RWPE1 (cell line): ENCODE measurements around the gene KLHL20.
"Not testable (repeated sequence)": the region's sequence is repeated elsewhere in the genome, so short reads cannot be mapped to it uniquely, and the experiment has no call there.

Experiments used
- CTCF ChIA-PET: fragments of 350-600 bp; sonication (Branson Sonifier 250); formaldehyde crosslinking; extraction: SDS; loops from one replicate; lab custom pipeline; 2021; lab: Yijun Ruan, JAX
- POLR2A ChIA-PET: fragments of 400-600 bp; formaldehyde crosslinking; extraction: SDS; loops from one replicate; lab custom pipeline; 2020; ENCODE audit warnings: antibody characterized with exemption; ENCODE audit not compliant: low non-redundant PET; lab: Yijun Ruan, JAX
- DNase-seq: peaks from one replicate; pipeline ENCODE4 v3.0.0; 2012; ENCODE audit warnings: low spot score
- H3K27ac ChIP-seq: fragments of 450-650 bp; 2 replicates; pipeline ENCODE4 v1.5.1; 2017
- TF ChIP-seq, protein P1 (sequence below): fragments of 450-650 bp; conservative IDR thresholded peaks from 2 replicates; pipeline ENCODE4 v1.5.1; 2017; ENCODE audit warnings: low read depth, mild to moderate bottlenecking

Gene KLHL20, protein sequence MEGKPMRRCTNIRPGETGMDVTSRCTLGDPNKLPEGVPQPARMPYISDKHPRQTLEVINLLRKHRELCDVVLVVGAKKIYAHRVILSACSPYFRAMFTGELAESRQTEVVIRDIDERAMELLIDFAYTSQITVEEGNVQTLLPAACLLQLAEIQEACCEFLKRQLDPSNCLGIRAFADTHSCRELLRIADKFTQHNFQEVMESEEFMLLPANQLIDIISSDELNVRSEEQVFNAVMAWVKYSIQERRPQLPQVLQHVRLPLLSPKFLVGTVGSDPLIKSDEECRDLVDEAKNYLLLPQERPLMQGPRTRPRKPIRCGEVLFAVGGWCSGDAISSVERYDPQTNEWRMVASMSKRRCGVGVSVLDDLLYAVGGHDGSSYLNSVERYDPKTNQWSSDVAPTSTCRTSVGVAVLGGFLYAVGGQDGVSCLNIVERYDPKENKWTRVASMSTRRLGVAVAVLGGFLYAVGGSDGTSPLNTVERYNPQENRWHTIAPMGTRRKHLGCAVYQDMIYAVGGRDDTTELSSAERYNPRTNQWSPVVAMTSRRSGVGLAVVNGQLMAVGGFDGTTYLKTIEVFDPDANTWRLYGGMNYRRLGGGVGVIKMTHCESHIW

DNA sequence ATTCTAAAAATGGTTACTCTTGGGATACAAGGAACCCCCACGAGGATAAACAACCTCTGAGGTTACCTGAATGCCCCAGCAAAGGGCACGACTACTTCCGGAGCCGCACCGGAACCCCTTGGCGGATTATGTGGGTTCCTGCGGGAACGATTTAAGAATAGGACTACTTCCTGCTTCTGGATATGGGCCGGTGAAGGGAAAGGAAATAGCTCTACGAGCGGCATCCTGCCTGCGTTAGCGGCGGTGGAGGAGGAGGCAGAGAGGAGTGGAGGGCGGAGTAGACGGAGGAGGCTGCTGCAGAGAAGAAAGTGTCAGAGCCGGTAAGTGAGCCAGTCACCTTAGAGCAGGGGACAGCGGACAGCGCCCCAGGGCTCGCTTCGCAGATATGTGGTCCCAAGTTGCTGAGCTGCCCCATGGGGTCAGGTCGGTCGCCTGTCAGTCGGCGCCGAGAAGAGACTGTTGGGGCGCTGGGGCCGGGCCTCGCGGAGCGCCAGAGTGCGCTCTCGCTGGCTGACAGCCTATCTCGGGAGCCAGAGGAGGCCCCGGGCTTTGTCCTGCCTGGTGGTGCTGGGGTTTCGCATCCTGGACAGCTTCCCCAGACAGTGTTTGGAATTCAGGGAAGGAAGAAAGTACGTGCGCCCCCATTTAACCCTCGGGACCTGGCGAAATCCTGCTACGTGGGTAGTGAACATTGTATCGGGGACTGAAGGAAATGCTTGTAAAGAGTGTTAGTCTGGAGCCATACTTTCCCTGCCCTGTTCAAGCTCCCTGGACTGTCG lies at the start of gene KLHL20:
Gene KLHL20, plus strand, starts transcription at position 223 of the 779 bp plus-strand sequence. CDS start 1,063 bp downstream, outside the sequence.
- POLR2A ChIA-PET = interaction anchor here (1.0 kb wide), 1 partner anchor 73 kb away, joined by 3 read pairs; no protein-coding TSS in a partner anchor
- TF ChIP-seq, protein P1, sequence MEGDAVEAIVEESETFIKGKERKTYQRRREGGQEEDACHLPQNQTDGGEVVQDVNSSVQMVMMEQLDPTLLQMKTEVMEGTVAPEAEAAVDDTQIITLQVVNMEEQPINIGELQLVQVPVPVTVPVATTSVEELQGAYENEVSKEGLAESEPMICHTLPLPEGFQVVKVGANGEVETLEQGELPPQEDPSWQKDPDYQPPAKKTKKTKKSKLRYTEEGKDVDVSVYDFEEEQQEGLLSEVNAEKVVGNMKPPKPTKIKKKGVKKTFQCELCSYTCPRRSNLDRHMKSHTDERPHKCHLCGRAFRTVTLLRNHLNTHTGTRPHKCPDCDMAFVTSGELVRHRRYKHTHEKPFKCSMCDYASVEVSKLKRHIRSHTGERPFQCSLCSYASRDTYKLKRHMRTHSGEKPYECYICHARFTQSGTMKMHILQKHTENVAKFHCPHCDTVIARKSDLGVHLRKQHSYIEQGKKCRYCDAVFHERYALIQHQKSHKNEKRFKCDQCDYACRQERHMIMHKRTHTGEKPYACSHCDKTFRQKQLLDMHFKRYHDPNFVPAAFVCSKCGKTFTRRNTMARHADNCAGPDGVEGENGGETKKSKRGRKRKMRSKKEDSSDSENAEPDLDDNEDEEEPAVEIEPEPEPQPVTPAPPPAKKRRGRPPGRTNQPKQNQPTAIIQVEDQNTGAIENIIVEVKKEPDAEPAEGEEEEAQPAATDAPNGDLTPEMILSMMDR = no peak
- CTCF ChIA-PET = interaction anchor here (0.6 to 1.4 kb wide), 4 partner anchors 38 to 970 kb away, joined by 3 to 4 read pairs (median 4); no protein-coding TSS in a partner anchor
- peak; percentile 86 for DNase-seq
- peak within 1 kb of the TSS; percentile 94 for H3K27ac ChIP-seq

DNA sequence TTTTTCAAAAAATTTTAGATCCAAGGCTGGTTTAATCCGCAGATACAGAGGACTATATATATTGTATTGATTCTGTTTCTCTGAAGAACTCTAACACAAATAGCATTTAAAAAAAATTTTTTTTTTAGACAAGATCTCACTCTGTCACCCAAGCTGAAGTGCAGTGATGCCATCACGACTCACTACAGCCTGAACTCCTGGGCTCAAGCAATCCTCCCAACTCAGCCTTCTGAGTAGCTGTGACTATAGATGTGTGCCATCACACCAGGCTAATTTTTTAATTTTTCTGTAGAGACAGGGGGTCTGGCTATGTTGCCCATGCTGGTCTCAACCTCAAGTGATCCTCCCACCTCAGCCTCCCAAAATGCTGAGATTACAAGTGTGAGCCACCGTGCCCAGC lies 48.1 kb upstream of the KLHL20 start:
- H3K27ac ChIP-seq = no peak overlapping the region
- TF ChIP-seq, protein P1 = no peak
- CTCF ChIA-PET = no interaction called here
- POLR2A ChIA-PET = no interaction called here
- DNase-seq = no peak

DNA sequence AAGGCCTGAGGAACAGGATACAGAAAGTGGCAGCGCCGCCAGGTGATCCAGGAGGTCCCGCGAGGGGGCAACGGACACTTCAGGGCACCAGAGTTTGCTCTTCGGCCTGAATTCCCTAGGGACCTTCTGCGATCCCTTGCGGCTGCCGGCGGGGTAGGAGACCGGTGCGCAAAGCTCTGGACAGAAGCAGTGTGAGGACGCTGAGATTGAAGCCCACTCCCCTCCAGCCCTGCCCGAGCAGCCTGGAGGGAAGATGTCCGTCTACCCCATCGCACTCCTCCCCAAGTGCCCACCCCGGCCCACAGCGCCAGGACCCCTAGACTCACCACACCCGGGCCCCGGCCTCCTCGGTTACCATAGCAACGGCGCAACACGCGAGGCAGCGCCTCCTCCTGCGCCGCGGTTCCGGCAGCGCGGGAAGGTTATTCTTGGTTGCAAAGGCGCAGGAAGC lies 45.3 kb upstream of the KLHL20 start, which contains the start of gene ANKRD45:
Gene ANKRD45, minus strand, starts transcription at position 361 of the 451 bp plus-strand sequence. CDS start 10,433 bp downstream, outside the sequence.
- POLR2A ChIA-PET = no interaction called here
- CTCF ChIA-PET = no interaction called here
- TF ChIP-seq, protein P1 = no peak
- H3K27ac ChIP-seq = no peak within 1 kb of the TSS
- peak; percentile 25 for DNase-seq

DNA sequence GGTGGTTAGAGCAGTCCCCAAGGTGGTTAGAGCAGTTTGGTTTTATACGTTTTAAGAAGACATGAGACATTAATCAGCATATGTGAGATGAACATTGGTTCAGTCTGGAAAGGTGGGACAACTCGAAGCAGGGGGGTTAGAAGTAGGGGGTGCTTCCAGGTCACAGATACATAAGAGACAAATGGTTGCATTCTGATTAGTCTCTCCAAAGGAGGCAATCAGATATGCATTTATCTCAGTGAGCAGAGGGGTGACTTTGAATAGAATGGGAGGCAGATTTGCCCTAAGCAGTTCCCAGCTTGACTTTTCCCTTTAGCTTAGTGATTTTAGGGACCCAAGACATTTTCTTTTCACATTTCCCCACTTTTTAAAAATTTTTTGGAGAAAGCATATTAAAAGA lies 40.3 kb upstream of the KLHL20 start:
- POLR2A ChIA-PET, CTCF ChIA-PET, DNase-seq, H3K27ac ChIP-seq: not testable (repeated sequence)

DNA sequence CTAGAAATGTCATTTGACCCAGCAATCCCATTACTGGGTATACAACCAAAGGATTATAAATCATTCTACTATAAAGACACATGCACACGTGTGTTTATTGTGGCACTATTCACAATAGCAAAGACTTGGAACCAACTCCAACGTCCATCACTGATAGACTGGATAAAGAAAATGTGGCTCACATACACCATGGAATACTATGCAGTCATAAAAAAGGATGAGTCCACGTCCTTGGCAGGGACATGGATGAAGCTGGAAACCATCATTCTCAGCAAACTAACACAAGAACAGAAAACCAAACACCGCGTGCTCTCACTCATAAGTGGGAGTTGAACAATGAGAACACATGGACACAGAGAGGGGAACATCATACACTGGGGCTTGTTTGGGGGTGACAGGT lies 34.6 kb upstream of the KLHL20 start:
- DNase-seq, POLR2A ChIA-PET, CTCF ChIA-PET, H3K27ac ChIP-seq: not testable (repeated sequence)

DNA sequence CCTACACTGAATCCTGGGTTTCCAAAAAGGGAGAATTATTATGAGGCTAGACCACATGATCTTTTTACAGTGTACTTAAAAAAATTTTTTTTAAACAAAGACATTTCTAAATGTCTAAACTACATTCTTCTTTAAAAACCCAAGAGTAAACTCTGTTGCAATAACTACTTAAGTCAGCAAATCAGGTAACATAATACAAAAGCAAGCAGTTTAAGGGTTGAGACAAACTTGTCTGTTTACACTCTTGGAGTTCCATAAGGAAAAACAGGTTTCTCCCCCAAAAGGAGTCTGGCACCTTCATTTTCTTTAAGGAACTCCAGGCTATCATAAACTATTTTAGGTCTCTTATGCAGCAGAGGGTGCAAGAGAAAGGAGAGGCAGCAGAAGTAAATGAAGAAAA lies 32.6 kb upstream of the KLHL20 start:
- ChIA-PET POLR2A (interaction anchor here (0.6 kb wide), 1 partner anchor 226 kb away, joined by 5 read pairs; no protein-coding TSS in a partner anchor), CTCF (no interaction called here)
- TF ChIP-seq, protein P1 = no peak
- no peak overlapping the region for H3K27ac ChIP-seq
- DNase-seq = no peak

DNA sequence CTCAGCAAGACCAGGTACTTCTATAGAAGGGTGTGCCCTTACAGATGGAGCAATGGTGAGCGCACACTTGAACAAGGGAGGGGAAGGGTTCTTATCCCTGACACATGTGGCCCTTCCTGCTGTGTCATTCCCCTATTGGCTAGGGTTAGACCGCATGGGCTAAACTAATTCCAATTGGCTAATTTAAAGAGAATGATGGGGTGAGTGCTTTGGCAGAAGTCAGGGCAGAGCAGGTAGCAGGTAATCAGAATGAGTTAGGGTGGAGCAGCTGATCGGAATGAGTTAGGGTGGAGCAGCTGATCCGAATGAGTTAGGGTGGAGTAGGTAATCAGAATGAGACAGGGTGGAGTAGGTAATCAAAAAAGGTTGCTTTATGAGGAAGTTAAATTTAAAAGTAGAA lies 30.9 kb upstream of the KLHL20 start:
- H3K27ac ChIP-seq, CTCF ChIA-PET, POLR2A ChIA-PET, DNase-seq: not testable (repeated sequence)

DNA sequence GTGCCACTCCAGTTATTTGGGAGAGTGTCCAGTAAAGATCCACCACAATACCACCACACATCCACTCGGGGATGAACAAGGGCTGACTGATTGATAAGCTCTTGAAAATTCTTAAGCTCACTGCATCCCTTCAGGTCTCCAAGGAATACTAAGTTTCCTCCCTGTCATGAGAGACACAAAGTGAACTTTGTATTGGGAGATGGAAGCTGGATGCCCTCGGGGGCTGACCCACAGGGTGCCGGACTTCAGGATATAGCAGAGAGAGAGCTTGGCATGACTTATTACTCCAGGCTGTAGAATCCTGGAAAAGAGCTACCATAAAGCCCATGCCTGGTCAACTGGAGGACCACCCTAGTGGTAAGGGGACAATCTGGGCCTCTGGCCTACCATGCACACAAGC lies 29.7 kb upstream of the KLHL20 start:
- POLR2A ChIA-PET, DNase-seq, H3K27ac ChIP-seq, CTCF ChIA-PET: not testable (repeated sequence)
